Activated CD8-positive, alpha-beta memory T cell treated with anti-CD3 and anti-CD28 coated beads, Interleukin-2, amount 50 U/mL, for 48 hours (primary cell): ENCODE results near the gene ATP5MC3.
"Not testable (repeated sequence)": the region's sequence is repeated elsewhere in the genome, so short reads cannot be mapped to it uniquely, and the experiment has no call there.

Experiments
- DNase-seq: peaks from one replicate; pipeline ENCODE4 v3.0.0-alpha.2; 2020

ATP5MC3 gene

DNA sequence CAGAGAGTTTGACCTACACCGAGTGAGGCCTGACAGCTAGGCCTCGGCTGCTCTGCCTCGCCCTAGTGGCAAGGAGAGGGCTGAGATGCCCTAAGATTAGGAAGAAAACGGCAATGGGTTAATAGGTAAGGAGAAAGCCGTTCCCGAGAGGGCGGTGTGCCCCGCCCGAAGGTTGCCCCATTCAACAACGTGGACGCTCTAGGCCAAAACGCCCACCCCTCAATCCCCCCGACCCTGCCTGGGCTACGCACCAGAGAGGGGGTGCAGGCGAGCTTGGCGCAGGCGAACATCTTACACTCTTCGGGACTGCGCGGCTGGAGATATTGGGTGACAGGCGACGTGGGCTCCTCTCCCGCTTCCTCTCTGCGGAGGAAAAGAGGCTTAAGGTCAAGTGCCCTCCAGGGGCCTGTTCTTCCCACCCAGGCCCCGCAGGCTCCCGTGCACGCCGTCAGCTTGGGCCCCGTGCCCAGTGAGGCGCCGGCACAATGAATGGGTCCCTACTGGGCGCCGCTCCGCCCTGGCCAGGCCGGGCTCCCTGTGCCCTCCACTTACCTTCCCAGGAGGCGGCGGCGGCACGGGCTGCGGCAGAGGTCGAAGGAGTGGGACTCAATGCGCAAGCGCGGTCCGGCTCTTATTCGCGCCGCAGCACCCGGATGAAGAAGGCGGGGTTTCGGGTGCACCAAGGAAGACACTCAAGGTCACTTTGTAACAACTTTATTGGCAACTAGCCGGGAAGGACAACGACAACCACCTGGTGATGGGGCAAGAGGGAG, at the start of gene ATP5MC3:
Gene ATP5MC3, minus strand, starts transcription at position 607 of the 773 bp plus-strand sequence. Its CDS starts 317 bp downstream, at position 290.
- peak; percentile 96 for DNase-seq

DNA sequence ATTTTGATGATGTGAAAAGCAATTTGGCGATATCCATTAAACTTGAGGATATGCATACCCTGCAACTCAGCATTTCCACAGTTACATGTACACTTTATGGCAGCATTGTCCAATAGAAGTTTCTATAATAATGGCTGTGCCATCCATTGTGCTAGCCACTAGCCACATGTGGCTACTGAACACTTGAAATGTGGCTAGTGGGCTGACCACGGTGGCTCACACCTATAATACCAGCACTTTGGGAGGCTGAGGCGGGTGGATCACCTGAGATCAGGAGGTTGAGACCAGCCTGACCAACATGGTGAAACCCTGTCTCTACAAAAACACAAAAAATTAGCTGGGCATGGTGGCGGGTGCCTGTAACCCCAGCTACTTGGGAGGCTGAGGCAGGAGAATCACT, 47.1 kb upstream of the ATP5MC3 start:
- DNase-seq: not testable (repeated sequence)

DNA sequence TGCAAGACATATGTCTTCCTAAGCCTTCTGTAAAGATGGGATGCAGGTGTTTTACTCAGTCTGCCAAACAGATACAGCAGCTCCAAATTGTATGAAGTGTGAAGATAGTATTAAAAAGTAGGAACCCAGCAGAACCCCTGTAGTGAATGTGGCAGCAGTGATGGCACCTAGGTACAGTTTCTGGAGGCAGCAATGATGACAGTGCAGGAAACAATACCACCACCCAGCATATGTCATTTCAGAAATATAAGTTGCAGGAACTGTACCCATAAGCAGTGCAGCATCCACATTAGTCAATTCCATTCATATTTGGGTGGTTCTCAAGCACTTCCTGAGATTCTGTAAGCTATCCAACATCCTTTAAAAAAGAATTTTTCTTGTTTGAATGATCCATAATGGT, 46.7 kb upstream of the ATP5MC3 start:
- DNase-seq: no peak

DNA sequence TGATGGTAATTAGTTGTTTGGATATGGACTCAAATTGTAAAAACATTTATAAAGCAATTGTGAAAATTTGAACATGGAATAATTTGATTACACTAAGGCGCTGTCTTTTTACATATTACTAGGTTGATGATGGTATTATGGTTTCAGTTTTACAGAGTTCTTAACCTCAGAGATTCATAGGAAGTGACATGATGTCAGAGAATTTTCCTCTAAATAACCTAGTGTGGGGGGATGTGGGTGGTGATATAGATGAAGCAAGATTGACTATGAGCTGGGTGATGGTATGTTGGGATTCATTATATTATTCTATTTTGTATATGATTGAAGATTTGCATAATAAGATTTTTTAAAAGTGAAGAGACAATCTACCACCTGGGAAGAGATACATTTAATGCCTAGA, 45.9 kb upstream of the ATP5MC3 start:
- DNase-seq: no peak

DNA sequence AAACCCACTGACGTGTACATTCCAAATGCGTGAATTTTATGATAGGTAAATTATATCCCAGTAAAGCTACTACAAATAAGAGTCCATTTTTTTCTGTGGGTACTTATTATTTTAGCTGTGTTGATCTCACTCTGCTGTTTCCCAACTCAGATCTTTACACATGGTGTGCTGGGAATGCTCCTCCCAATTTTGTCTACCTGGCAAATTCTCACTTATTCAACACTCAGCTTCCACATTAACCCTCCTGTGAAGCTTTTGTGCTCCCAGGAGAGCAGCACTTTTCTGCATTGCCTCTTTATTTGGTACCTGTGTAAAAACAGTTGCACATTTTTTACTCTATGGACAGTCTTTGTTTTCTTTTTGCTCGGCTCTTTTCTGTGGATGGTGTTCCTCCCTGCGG, 38.6 kb upstream of the ATP5MC3 start:
- DNase-seq: no peak

DNA sequence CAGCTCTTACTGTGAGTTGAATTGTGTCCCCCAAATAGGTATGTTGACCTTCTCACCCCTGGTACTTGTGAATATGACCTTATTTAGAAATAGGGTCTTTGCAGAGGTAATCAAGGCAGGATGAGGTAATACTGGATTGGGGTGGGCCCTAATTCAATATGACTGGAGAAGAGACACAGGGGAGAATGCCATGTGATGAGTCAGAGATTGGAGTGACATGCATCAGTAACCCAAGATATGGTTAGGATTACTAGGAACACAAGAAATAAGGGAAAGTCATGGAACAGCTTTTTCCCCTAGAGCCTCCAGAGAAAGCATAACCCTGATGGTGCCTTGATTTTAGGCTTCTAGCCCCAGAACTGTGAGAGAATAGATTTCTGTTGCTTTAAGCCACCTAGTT, 37.0 kb upstream of the ATP5MC3 start:
- DNase-seq: no peak

DNA sequence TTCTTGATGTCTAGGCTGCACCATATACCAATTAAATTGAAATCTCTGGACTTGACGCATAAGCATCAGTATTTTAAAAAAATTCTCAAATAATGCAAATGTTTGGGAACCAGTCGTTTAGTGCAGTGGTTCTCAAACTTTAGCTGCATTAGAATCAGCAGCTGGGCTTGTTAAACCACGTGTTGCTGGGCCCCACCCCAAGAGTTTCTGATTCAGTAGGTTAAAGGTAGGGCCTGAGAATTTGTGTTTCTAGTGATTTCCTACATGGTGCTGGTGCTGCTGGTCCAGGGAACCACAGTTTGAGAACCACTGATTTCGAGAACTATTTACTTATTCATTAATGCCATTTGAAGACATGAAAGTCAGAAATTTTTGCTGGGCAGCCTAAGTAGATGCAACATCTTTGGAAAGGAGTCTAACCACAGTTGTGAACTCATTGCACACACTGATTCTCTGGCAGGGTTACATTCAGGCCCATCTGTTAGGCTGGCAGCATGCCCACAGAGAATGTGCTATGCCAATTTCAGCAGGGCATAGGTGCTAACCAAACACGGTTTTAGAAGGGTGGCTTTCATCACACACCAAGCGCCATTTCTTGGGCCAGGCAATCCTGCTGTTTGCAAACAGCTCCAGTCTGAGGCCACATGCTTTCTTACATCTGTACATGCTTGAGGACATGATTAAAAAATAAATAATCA, 26.4 kb upstream of the ATP5MC3 start:
- DNase-seq: no peak

DNA sequence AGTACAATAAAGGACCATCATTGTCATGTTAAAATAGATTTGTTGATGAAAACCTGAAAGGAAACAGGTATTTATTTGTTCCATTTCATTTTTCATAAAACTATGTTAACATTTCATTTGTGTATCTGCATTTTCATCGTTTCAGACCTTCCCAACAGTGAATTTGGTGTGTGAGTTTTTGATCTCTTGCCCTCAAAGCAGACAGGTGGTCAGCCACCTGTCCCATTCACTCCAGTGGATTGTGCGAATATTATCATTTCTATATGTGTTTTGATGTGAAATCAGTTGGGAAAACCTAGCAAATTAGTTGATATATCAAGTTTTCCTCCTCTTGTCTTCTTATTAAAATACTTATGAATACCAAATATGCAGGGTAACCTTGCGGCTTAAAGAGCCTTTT, 25.4 kb upstream of the ATP5MC3 start:
- no peak for DNase-seq

DNA sequence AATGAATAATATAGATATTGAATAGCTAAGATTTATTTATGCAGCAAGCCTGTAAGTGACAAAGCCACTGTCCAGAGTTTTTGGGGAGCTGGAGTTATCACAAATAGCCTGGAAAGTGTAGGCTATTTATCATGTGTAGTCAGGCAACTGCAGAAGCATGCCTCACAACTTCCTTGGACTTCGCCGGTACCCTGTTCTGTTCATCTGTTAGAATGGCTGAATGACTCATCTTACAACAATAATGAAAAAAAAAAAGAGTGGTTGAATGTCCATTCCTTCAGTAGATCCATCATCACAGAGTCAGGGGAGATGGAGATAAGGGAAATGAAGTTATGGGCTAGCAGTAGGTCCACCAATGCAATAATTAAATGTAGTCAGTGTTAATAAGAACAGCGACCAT, 24.0 kb upstream of the ATP5MC3 start:
- DNase-seq: no peak

DNA sequence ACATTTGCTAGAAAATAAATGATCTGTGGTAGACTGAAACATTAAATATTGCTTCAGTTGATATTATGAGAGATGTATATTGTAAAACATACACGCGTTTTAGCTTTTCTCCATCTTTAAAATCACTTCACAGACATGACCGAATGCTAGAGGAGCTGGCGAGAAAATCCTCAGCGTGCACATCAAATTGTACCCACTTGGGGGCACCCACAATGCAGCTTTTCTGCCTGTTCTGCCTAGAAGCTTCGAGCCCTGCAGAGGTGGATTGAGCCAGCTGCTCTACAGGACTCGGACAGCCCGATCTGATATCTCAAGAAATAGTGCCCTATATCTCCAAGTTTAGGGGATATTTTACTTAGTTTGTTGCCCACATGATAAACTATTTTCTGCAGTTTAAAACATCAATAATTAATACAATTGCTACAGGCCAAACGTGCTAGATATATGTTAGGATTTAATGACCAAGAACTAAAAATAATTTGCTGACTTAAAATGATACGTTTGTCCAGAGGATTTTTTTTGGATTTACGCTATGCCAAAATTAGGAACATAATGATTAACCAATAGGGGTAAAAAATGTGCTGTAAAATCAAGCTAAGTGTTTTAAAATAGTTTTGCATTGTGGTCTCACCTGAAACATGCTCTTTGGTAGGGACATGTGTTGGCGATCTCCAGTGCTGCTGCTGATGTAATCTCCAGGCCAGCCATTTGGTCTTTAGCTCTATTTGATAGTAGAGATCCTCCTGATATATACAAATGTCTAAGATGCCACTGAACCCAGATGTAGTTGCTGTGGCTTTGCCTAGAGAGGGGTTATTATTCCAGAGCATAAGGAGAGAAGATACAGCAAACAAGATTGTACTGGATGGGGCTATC, 22.3 kb upstream of the ATP5MC3 start:
- DNase-seq: peak; percentile 68

DNA sequence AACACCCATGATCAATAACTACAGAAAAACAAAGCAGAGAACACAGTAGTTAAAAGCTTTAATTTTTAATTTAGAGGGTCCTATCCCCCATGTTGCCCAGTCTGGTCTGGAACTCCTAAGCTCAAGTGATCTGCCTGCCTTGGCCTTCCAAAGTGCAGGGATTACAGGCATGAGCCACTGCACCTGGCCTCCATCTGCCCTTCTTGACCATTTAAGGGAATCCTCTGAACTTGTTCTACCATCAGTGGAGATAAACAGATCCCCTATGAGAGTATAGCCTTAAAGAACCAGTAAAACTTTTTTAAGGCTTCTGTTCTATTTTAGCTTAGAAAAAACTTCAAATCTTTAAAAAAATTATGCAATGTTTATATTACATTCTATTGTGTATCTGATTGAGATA, 13.5 kb upstream of the ATP5MC3 start:
- no peak for DNase-seq

DNA sequence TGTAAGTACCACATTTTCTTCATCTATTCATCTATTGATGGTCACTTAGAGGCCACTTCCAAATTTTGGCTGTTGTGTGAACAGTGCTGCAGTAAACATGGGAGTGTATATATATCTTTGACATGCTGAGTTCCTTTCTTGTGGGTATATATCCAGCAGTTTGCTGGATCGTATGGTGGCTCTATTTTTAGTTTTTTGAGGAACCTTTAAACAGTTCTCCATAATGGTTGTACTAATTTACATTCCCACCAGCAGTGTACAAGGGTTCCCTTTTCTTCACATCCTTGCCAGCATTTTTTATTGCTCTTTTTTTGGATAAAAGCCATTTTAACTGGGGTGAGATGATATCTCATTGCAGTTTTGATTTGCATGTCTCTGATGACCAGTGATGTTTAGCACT, 7.3 kb upstream of the ATP5MC3 start:
- no peak for DNase-seq

DNA sequence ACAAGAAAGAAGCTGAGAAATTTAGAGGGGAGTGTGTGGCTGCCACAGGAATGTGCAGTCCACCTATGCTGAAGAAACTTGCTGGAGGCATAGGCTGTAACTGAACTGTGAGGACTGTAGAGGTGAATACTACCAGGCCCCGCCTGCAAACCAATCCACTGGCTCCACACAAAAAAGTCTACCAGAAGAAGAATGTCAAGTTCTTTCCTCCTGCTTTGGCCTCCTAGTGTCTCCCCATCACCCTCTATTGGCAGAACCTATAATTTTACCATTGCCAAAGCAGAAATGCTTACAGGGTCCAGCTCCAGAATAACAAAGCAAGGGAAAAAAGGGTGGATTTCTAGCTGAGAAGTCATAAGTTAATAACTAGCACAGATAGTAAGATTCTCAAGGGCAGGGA, 5.9 kb upstream of the ATP5MC3 start:
- no peak for DNase-seq

DNA sequence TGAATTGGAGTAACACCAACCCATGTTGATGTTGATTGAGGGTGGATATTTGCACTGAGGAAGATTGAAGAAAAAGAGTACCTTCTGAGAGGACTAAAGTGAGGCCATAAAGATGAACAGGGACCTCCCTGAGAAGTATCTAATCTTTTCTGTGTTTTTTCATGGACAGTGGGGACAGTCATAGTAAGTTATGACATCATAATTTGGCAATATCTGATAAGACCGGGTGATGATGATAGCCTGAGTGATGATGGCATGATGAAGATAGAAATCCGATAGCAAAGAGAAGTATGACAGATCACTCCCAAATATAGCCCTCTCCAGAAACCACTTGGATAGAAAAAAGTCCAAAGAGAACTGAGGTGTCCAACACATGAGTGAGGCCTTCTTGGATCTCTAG, 2.2 kb upstream of the ATP5MC3 start:
- DNase-seq: no peak

DNA sequence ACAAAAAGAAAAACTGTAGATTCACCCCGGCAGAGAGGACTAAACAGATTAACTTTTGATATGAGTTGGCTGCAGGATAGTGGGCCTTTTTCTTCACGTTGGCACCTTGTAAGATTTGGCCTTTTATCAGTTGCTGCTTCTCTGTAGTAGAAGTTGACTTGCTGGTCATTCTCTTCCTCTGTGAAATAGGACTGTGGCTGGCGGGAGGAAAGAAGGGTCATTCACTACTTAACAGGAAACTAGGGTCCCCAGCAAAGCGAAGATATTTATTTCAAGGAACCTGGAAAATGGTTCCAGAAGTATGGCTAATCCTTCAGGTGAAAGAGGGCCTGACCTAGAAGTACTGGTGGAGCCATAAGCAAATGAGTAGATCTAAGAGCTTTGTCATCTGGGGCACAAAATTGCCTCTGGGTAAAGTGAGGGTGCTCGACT, 383 bp upstream of the ATP5MC3 start:
- DNase-seq: no peak

DNA sequence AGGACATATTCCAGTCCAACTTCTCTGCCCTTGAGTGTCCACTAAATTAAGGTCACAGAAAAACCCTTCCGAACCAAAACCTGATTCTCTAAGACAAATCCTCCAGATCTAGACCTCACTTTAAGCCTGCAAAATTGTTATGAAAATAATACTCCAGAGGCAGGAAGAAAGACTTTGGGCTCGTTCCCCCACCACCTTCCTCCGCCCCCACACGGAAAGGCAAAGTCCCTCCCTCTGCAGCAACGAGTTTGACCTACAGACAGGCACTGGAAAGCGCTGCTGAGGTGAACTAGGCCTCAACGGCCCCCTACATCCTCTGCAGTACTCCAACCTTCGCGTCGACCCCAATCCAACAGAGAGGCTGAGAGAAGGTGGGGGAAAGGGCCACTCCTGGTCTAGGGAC, 808 bp downstream of the ATP5MC3 start:
- DNase-seq: peak; percentile 75

DNA sequence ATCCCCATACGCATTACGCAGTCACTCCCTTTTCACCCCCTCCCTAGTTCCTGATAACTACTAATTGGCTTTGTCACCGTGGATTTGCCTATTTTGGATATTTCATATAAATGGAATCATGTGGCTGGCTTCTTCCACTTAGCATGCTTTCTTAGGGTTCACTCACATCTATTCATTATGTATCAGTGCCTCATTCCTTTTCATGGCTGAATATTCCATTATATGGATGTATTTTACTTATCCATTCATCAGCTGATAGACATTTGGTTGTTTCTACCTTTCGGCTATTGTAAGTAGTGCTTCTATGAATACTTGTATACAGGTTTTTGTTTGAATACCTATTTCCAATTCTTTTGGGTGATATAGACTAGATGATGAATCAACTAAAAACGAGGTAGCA, 4.9 kb downstream of the ATP5MC3 start:
- DNase-seq: no peak

DNA sequence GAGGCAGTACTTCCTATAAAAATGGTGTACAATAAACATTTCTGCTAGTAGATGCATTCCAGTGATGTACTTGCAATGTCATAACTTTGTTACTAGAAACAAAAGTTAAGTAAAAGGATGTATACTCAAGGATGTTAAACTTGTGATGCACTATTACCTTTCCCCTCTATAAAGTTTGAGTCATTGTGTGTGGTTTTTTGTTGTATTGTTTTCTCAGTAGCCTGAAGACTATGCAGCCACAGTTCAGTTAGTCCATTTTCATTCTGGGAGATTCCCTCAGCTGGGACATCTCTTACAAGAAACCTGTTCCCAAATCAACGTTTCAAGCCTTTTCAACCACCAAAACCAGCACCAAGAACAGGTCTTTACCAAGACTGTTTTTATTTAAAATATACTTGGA, 5.6 kb downstream of the ATP5MC3 start:
- DNase-seq: no peak

DNA sequence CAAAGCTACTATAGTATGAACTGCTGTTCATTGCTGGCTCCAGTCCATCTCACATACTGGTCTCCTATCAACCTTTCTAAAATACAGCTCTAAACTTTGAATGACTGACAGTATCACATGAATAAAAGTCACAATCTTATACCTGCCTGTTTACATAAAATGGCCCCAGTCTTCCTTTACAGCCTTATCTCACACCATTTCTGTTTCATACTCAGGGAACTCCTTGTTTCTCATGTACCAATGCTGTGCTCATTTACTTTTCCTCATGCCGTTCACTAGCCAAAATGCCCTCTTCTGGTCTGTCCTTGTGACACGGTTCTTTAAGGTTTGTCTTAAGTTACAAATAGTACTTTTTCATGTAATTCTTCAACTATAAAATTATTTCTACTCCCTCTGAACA, 6.2 kb downstream of the ATP5MC3 start:
- DNase-seq: no peak

DNA sequence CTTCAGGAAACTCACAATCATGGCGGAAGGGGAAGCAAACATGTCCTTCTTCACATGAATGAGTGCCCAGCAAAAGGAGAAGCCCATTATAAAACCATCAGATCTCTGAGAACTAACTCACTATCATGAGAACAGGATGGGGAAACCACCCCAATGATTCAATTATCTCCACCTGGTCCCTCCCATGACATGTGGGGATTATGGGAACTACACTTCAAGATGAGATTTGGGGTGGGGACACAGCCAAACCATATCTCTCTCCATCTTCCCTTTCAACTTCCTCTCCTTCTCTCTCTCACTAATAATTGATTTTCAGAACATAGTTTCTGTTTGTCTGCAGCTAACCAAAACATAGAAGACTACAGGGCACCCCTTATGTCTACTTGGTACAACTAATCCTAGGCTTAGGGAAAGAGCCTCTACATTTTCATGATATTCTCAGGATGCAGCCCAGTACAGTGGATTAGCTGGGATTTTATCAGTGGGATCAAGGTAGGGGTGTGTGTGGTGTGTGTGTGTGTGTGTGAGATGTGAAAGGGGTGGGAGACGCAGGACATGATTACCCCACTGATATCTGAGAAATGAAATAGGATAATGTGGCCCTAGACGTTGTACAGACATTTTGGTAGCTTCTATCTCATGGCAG, 10.7 kb downstream of the ATP5MC3 start:
- DNase-seq: no peak

DNA sequence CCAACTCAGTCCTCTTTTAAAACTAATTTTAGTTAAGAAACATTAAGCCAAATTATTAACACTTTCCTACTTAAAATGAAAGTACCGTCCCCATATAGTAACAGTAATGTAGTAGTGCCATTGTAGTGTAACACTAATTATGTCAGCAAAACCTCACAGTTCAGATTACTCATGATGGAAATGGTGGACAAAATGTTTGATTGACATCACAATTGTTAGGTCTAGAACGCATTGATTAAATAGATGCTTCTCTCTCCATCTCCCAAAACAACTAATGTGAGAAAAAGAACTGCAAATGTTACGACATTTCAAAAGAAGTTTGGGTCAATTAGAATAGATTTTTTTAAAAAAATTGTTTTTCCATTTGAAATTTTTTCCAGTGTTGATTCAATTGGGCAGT, 12.3 kb downstream of the ATP5MC3 start:
- DNase-seq: no peak

DNA sequence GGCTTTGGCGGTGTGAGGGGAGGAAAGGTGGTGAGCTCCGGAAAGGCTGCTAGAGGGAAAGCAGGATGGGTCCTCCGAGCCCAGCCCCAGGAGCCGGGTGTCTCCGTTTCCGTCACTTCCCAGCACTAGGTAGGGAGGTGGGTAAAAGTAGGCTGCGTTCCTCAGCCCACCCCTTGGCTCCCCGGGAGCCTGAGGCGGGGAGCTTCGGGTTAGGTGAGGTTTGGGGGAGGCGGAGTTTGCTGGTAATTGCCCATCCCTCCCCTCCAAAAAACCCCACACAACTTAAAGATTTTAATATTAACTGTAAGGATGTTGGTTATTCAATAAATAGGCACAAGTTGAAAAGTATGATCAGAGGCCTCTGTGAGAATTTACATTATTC, 13.0 kb downstream of the ATP5MC3 start:
- no peak for DNase-seq
